ENCODE data around the gene FNBP1L. TPM values are rescaled to one million over a fixed set of nuclear protein-coding genes. Genes with fewer than 3 reads are reported as not detected.
A peak's percentile ranks its signal among the peaks of the same experiment; 100 is the strongest.

FNBP1L gene
- 28.8 TPM for polyA plus RNA-seq (2013, experiment 1 of 2; ENCODE audit: insufficient read length)
- polyA plus RNA-seq (2013, experiment 2 of 2; ENCODE audit: insufficient read length), result 34.3 TPM

- peak; percentile 80 for DNase-seq
Measured at GRCh38 chr1:93447481-93448291, at the start of gene FNBP1L. FNBP1L (plus strand) TSS chr1:93448118; CDS start chr1:93448282, 164 bp downstream.

GRCh38 chr1:93399781-93400180 lies 48.1 kb upstream of the FNBP1L start:
- no peak for DNase-seq

- no peak for DNase-seq
Measured at GRCh38 chr1:93408203-93408602, 39.7 kb upstream of the FNBP1L start.

- DNase-seq, result no peak
Measured at GRCh38 chr1:93411000-93411399, 36.9 kb upstream of the FNBP1L start.

GRCh38 chr1:93414749-93415148 lies 33.2 kb upstream of the FNBP1L start:
- DNase-seq, result no peak

- no peak for DNase-seq
Measured at GRCh38 chr1:93415296-93415695, 32.6 kb upstream of the FNBP1L start.

GRCh38 chr1:93416183-93416582 lies 31.7 kb upstream of the FNBP1L start:
- DNase-seq, result no peak

- no peak for DNase-seq
Measured at GRCh38 chr1:93419344-93419743, 28.6 kb upstream of the FNBP1L start.

GRCh38 chr1:93420400-93420799 lies 27.5 kb upstream of the FNBP1L start:
- no peak for DNase-seq

- no peak for DNase-seq
Measured at GRCh38 chr1:93426181-93426580, 21.7 kb upstream of the FNBP1L start.

- DNase-seq, result no peak
Measured at GRCh38 chr1:93427656-93428055, 20.3 kb upstream of the FNBP1L start.

GRCh38 chr1:93433407-93433961 lies 14.4 kb upstream of the FNBP1L start:
- DNase-seq, result no peak

- DNase-seq, result no peak
Measured at GRCh38 chr1:93434088-93434487, 13.8 kb upstream of the FNBP1L start.

GRCh38 chr1:93434987-93435386 lies 12.9 kb upstream of the FNBP1L start:
- no peak for DNase-seq

- no peak for DNase-seq
Measured at GRCh38 chr1:93435443-93435842, 12.5 kb upstream of the FNBP1L start.

GRCh38 chr1:93436496-93436895 lies 11.4 kb upstream of the FNBP1L start:
- DNase-seq, result no peak

GRCh38 chr1:93437976-93438605 lies 9.8 kb upstream of the FNBP1L start:
- DNase-seq, result peak; percentile 60

GRCh38 chr1:93438716-93439115 lies 9.2 kb upstream of the FNBP1L start:
- no peak for DNase-seq

GRCh38 chr1:93440272-93440671 lies 7.6 kb upstream of the FNBP1L start:
- no peak for DNase-seq

- no peak for DNase-seq
Measured at GRCh38 chr1:93440706-93441105, 7.2 kb upstream of the FNBP1L start.

GRCh38 chr1:93441589-93441988 lies 6.3 kb upstream of the FNBP1L start:
- DNase-seq, result no peak

- no peak for DNase-seq
Measured at GRCh38 chr1:93442008-93442666, 5.8 kb upstream of the FNBP1L start.

GRCh38 chr1:93442741-93443140 lies 5.2 kb upstream of the FNBP1L start:
- no peak for DNase-seq

Measured in fibroblast of skin of back (primary cell).